Measurements from ENCODE around the gene B3GALT6.

DNA sequence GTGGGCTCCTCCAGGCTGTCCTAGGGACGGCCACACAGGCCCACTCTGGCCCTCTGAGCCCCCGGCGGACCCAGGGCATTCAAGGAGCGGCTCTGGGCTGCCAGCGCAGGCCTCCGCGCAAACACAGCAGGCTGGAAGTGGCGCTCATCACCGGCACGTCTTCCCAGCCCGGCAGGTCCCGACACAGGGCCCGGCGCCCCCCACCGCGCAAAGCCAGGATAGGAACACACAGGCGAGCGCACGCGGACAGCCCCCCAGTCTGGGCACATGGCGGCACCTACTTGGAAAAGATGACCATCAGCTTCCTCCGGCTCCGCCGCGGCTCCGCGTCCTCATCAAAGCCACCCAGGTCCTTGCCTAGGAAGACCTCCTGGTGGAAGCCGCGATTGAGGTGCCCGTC is 3.9 kb upstream of the B3GALT6 start:
- TF ChIP-seq POLR2A (IDR thresholded peaks at IDR 0.05; ENCODE audit: low read length) (no peak), GATA1 (IDR thresholded peaks at IDR 0.05; ENCODE audit: low read depth, low read length) (no peak)
